CD8-positive, alpha-beta memory T cell (primary cell): Measurements from ENCODE around the gene ABCA4. TPM values are rescaled to one million over a fixed set of nuclear protein-coding genes. Genes with fewer than 3 reads are reported as not detected.
A peak's percentile ranks its signal among the peaks of the same experiment; 100 is the strongest.

ENCODE experiments used
- CTCF ChIA-PET: fragments of 350-600 bp; sonication (Branson Sonifier 250); formaldehyde crosslinking; loops from one replicate; lab custom pipeline; 2021; ENCODE audit warnings: antibody characterized with exemption; lab: Charles Lee
- POLR2A ChIA-PET: fragments of 350-600 bp; sonication (Branson Sonifier 250); formaldehyde crosslinking; loops from one replicate; lab custom pipeline; 2021; ENCODE audit warnings: antibody characterized with exemption; lab: Charles Lee
- DNase-seq, 5 donors: peaks; one replicate each; pipeline versions ENCODE4 v3.0.0 to v3.0.0-alpha.2; 2020 to 2022; ENCODE audit warnings: mixed read lengths in 1 of 5
- H3K27ac ChIP-seq: one replicate; pipeline ENCODE4 v1.7.0; 2013; ENCODE audit warnings: low read depth, mild to moderate bottlenecking, low read length, moderate library complexity
- H3K27me3 ChIP-seq: 2 replicates; pipeline ENCODE4 v1.7.0; 2013; ENCODE audit warnings: low read length, mild to moderate bottlenecking; ENCODE audit not compliant: insufficient read depth, poor library complexity, severe bottlenecking
- H3K36me3 ChIP-seq: 2 replicates; pipeline ENCODE4 v1.7.0; 2013; ENCODE audit warnings: mild to moderate bottlenecking, low read length, moderate library complexity; ENCODE audit not compliant: insufficient read depth
- H3K4me1 ChIP-seq: 2 replicates; pipeline ENCODE4 v1.7.0; 2013; ENCODE audit warnings: mild to moderate bottlenecking, low read length, moderate library complexity; ENCODE audit not compliant: insufficient read depth
- H3K4me3 ChIP-seq: 2 replicates; pipeline ENCODE4 v1.7.0; 2013; ENCODE audit warnings: mild to moderate bottlenecking, low read length
- H3K9me3 ChIP-seq: 2 replicates; pipeline ENCODE4 v1.7.0; 2013; ENCODE audit warnings: mild to moderate bottlenecking, low read length
- H3K27ac Mint-ChIP-seq, 8 donors: one replicate each; pipeline ENCODE4 v1.8.0; 2020 to 2021; ENCODE audit warnings: mixed read lengths in 8 of 8, mild to moderate bottlenecking in 6 of 8, inconsistent platforms in 3 of 8, moderate library complexity in 3 of 8
- H3K27me3 Mint-ChIP-seq, 2 donors: one replicate each; pipeline ENCODE4 v1.8.0; 2020 to 2021; ENCODE audit warnings: mixed read lengths in 2 of 2, mild to moderate bottlenecking in 1 of 2, moderate library complexity in 1 of 2
- H3K36me3 Mint-ChIP-seq, 3 donors: one replicate each; pipeline ENCODE4 v1.8.0; 2020 to 2021; ENCODE audit warnings: mixed read lengths in 3 of 3, inconsistent platforms in 1 of 3, mild to moderate bottlenecking in 1 of 3
- H3K4me1 Mint-ChIP-seq, 3 donors: one replicate each; pipeline ENCODE4 v1.8.0; 2020 to 2021; ENCODE audit warnings: mixed read lengths in 3 of 3, inconsistent platforms in 1 of 3, mild to moderate bottlenecking in 1 of 3
- H3K4me3 Mint-ChIP-seq, 7 donors: one replicate each; pipeline ENCODE4 v1.8.0; 2020 to 2021; ENCODE audit warnings: mixed read lengths in 7 of 7, mild to moderate bottlenecking in 6 of 7, moderate library complexity in 4 of 7, inconsistent platforms in 2 of 7
- H3K9me3 Mint-ChIP-seq, 5 donors: one replicate each; pipeline ENCODE4 v1.8.0; 2020 to 2022; ENCODE audit warnings: mixed read lengths in 5 of 5, mild to moderate bottlenecking in 3 of 5, moderate library complexity in 2 of 5, inconsistent platforms in 1 of 5
- polyA plus RNA-seq: library from polyadenylated mRNA; unstranded; fragments of 300-500 nt; fragmentation: Illumina TruSeq; gene quantifications from one replicate; pipeline ENCODE4 v1.2.3, GENCODE V29; 2021
- total RNA-seq, 2 experiments: library from RNA; stranded (reverse); gene quantifications; one replicate each; pipeline ENCODE4 v1.2.3, GENCODE V29; 2021

ABCA4 gene
- total and polyA plus RNA-seq, 3 experiments from 2014 or later: not detected

GRCh38 chr1:94100785-94101612 is 19.9 kb downstream of the ABCA4 start:
- ChIA-PET POLR2A (no interaction called here), CTCF (no interaction called here)
- no peaks in the 10 kb centered on the region for H3K9me3 ChIP-seq
- Mint-ChIP-seq H3K27ac (no peak overlapping the region), H3K36me3 (no peaks in the 10 kb centered on the region), H3K4me1 (peaks cover 0 to 6% (median 0%) of the 10 kb centered on the region in 3 donors), H3K27me3 (peaks cover 12 to 25% of the 10 kb centered on the region in 2 donors), H3K9me3 (no peaks in the 10 kb centered on the region), H3K4me3 (no peak overlapping the region)
- H3K4me3 ChIP-seq: no peak overlapping the region
- no peaks in the 10 kb centered on the region for H3K4me1 ChIP-seq
- H3K36me3 ChIP-seq: no peaks in the 10 kb centered on the region
- H3K27me3 ChIP-seq: no peaks in the 10 kb centered on the region
- DNase-seq: no peak
- no peak overlapping the region for H3K27ac ChIP-seq

DNA sequence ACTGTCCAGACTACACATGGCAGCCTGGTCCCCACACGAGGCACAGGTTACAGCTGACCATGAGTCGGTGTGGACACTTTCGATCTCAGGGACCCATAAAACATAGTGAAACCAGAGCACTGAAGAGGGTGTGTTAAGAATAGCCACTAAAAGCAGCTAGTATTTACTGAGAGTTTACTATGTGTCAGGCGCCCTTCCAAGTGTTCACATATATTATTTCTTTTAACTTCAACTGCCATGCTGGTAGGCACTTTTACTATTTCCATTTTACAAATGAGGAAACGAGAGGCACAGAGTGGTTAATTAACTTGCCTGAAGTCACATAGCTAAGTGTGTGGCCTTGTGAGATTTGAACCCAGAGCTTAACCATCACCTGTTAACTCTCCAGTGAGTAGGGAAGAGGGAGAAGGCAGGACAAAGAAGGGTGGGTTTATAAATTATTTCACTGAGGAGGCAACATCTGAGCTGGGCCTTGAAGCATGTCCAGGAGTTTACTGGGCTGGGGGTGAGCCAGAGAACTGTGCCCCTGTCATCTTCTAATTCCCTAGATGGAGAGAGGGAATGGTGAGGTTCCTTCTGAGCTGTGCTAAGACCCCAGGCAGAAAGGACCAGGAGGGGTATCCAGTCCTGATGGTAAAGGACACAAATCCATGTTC is 20.7 kb downstream of the ABCA4 start:
- Mint-ChIP-seq H3K36me3 (no peaks in the 10 kb centered on the region), H3K9me3 (no peaks in the 10 kb centered on the region), H3K4me3 (no peak overlapping the region), H3K27ac (peak overlapping the region in 1 of 8 donors; percentile 37), H3K4me1 (peaks cover 0 to 3% (median 0%) of the 10 kb centered on the region in 3 donors), H3K27me3 (peaks cover 10 to 24% of the 10 kb centered on the region in 2 donors)
- Histone ChIP-seq H3K27ac (no peak overlapping the region), H3K4me1 (no peaks in the 10 kb centered on the region), H3K27me3 (no peaks in the 10 kb centered on the region), H3K4me3 (no peak overlapping the region), H3K36me3 (no peaks in the 10 kb centered on the region), H3K9me3 (no peaks in the 10 kb centered on the region)
- DNase-seq: no peak
- CTCF ChIA-PET: no interaction called here
- POLR2A ChIA-PET: no interaction called here

DNA sequence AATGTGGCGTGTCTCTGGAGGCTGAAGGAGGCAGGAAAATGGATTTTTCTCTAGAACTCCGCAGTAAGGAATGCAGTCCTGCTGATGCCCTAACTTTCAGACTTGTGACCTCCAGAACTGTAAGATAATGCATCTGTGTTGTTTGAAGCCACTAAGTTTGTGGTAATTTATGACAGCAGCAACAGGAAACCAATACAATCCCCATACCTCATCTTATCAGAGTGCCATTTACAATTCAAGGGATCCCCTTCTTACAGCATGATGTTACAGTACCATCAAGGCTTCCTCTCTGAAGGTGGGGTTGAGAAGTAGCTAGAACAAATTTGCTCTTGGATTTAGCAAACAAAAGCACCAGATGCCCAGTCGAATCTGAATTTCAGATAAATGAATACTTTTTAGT is 21.6 kb downstream of the ABCA4 start:
- POLR2A ChIA-PET: no interaction called here
- peaks cover 6 to 19% of the 10 kb centered on the region in 2 donors for H3K27me3 Mint-ChIP-seq
- H3K9me3 Mint-ChIP-seq: no peaks in the 10 kb centered on the region
- Histone ChIP-seq H3K9me3 (no peaks in the 10 kb centered on the region), H3K27ac (no peak overlapping the region), H3K36me3 (no peaks in the 10 kb centered on the region), H3K27me3 (no peaks in the 10 kb centered on the region), H3K4me3 (no peak overlapping the region), H3K4me1 (no peaks in the 10 kb centered on the region)
- H3K4me1 Mint-ChIP-seq: no peaks in the 10 kb centered on the region
- no peak for DNase-seq
- CTCF ChIA-PET: no interaction called here
- no peak overlapping the region for H3K27ac Mint-ChIP-seq
- H3K4me3 Mint-ChIP-seq: no peak overlapping the region
- no peaks in the 10 kb centered on the region for H3K36me3 Mint-ChIP-seq

GRCh38 chr1:94098585-94099111 is 22.3 kb downstream of the ABCA4 start:
- DNase-seq: no peak
- Mint-ChIP-seq H3K4me3 (no peak overlapping the region), H3K9me3 (no peaks in the 10 kb centered on the region), H3K27me3 (peaks cover 6 to 20% of the 10 kb centered on the region in 2 donors), H3K36me3 (no peaks in the 10 kb centered on the region), H3K4me1 (no peaks in the 10 kb centered on the region), H3K27ac (no peak overlapping the region)
- no peaks in the 10 kb centered on the region for H3K9me3 ChIP-seq
- no peak overlapping the region for H3K4me3 ChIP-seq
- no peaks in the 10 kb centered on the region for H3K4me1 ChIP-seq
- H3K27me3 ChIP-seq: no peaks in the 10 kb centered on the region
- no peak overlapping the region for H3K27ac ChIP-seq
- ChIA-PET POLR2A (no interaction called here), CTCF (no interaction called here)
- no peaks in the 10 kb centered on the region for H3K36me3 ChIP-seq

GRCh38 chr1:94096797-94097549 is 24.0 kb downstream of the ABCA4 start:
- H3K27me3 Mint-ChIP-seq: peaks cover 5 to 7% of the 10 kb centered on the region in 2 donors
- Histone ChIP-seq H3K4me3 (no peak overlapping the region), H3K27me3 (no peaks in the 10 kb centered on the region), H3K36me3 (no peaks in the 10 kb centered on the region), H3K27ac (no peak overlapping the region), H3K9me3 (no peaks in the 10 kb centered on the region), H3K4me1 (no peaks in the 10 kb centered on the region)
- POLR2A ChIA-PET: no interaction called here
- H3K36me3 Mint-ChIP-seq: no peaks in the 10 kb centered on the region
- CTCF ChIA-PET: no interaction called here
- no peak for DNase-seq
- H3K27ac Mint-ChIP-seq: no peak overlapping the region
- no peak overlapping the region for H3K4me3 Mint-ChIP-seq
- no peaks in the 10 kb centered on the region for H3K9me3 Mint-ChIP-seq
- peaks cover 6 to 8% (median 7%) of the 10 kb centered on the region in 3 donors for H3K4me1 Mint-ChIP-seq

DNA sequence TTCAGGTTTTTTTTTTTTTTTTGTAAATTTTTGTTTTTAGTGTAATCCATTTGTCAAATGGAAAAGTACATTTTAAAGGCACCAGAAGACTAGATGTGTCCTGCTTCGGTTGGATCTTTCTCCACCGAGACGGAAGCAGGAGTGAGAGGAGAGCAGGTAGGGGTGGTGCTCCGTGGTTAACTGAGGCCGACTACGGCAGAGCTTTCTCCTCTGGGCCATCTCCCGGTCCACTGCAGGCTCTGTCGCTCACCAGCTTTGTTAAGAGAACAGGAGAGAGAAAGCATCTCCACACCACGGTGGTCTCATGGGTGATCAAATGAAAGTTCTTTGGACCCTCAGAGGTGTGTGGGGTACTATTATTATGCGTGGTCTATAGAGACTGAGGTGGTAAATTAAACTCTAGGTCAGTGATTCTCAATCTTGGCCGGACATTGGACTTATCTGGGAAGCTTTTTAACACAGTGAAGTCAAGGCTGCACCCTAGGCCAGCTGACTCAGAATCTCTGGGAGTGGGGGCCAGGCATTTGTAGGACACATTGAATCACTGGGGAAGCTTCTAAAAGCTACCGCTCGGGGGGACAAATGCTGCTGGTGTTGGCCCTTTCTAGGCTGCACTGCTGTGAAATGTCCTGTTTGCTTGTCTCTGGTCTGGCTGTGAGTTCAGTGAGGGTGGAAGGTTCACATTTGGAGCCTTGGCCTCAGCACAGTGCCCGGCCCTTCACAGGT is 25.0 kb downstream of the ABCA4 start:
- H3K4me1 Mint-ChIP-seq: peaks cover 6 to 10% (median 8%) of the 10 kb centered on the region in 3 donors
- H3K4me1 ChIP-seq: no peaks in the 10 kb centered on the region
- POLR2A ChIA-PET: no interaction called here

GRCh38 chr1:94095112-94095637 is 25.8 kb downstream of the ABCA4 start:
- Mint-ChIP-seq H3K27ac (no peak overlapping the region), H3K4me1 (peaks cover 6 to 10% (median 8%) of the 10 kb centered on the region in 3 donors), H3K4me3 (no peak overlapping the region), H3K27me3 (peaks cover 6 to 13% of the 10 kb centered on the region in 2 donors), H3K36me3 (no peaks in the 10 kb centered on the region), H3K9me3 (no peaks in the 10 kb centered on the region)
- Histone ChIP-seq H3K27ac (no peak overlapping the region), H3K27me3 (no peaks in the 10 kb centered on the region), H3K36me3 (no peaks in the 10 kb centered on the region), H3K4me1 (no peaks in the 10 kb centered on the region), H3K9me3 (no peaks in the 10 kb centered on the region), H3K4me3 (no peak overlapping the region)
- ChIA-PET CTCF (no interaction called here), POLR2A (no interaction called here)
- DNase-seq: no peak

More for the DNA sequence above, 25.0 kb downstream of the ABCA4 start:
- Mint-ChIP-seq H3K9me3 (no peaks in the 10 kb centered on the region), H3K4me3 (no peak overlapping the region), H3K36me3 (no peaks in the 10 kb centered on the region), H3K27me3 (peaks cover 6% of the 10 kb centered on the region in 2 donors), H3K27ac (no peak overlapping the region)
- Histone ChIP-seq H3K27me3 (no peaks in the 10 kb centered on the region), H3K27ac (no peak overlapping the region), H3K36me3 (no peaks in the 10 kb centered on the region), H3K9me3 (no peaks in the 10 kb centered on the region), H3K4me3 (no peak overlapping the region)
- no peak for DNase-seq
- CTCF ChIA-PET: no interaction called here
